Ectodermal cell (in vitro differentiated cells): ENCODE results near the gene BNIP5.

Experiments used
- H3K27ac ChIP-seq: 2 replicates; pipeline ENCODE4 v1.7.0; 2013; ENCODE audit warnings: mild to moderate bottlenecking, low read depth, low read length; ENCODE audit not compliant: insufficient read depth, poor library complexity, severe bottlenecking
- H3K27me3 ChIP-seq: 2 replicates; pipeline ENCODE4 v1.7.0; 2013; ENCODE audit warnings: mild to moderate bottlenecking, low read length; ENCODE audit not compliant: insufficient read depth, control insufficient read depth, poor library complexity, severe bottlenecking
- H3K36me3 ChIP-seq: one replicate; pipeline ENCODE4 v1.7.0; 2013; ENCODE audit warnings: low read length; ENCODE audit not compliant: control insufficient read depth, insufficient read depth
- H3K4me1 ChIP-seq: one replicate; pipeline ENCODE4 v1.7.0; 2013; ENCODE audit warnings: low read length; ENCODE audit not compliant: control insufficient read depth, insufficient read depth
- H3K4me3 ChIP-seq: 2 replicates; pipeline ENCODE4 v1.7.0; 2013; ENCODE audit warnings: low read depth, low read length, control low read depth; ENCODE audit not compliant: insufficient read depth
- H3K9me3 ChIP-seq: 2 replicates; pipeline ENCODE4 v1.7.0; 2013; ENCODE audit warnings: mild to moderate bottlenecking, low read length, moderate library complexity; ENCODE audit not compliant: control insufficient read depth
- WGBS, 2 experiments: methylation state at CpG; one replicate each; pipeline ENCODE4 v1.1.7; 2013; ENCODE audit warnings: missing lambda C conversion rate in 2 of 2; 5-methylcytosine and 5-hydroxymethylcytosine counted together

The BNIP5 gene

GRCh38 chr6:36333931-36334725 lies 2.6 kb downstream of the BNIP5 start:
- Histone ChIP-seq H3K4me3 (no peak overlapping the region), H3K27me3 (no peaks in the 10 kb centered on the region), H3K36me3 (no peaks in the 10 kb centered on the region), H3K9me3 (no peaks in the 10 kb centered on the region), H3K4me1 (peaks cover 20% of the 10 kb centered on the region), H3K27ac (no peak overlapping the region)
- 59 to 60% methylated on average over 20 of the region's 20 CpGs for WGBS, 2 experiments

GRCh38 chr6:36333171-36333895 lies 3.4 kb downstream of the BNIP5 start:
- no peak overlapping the region for H3K27ac ChIP-seq
- no peaks in the 10 kb centered on the region for H3K9me3 ChIP-seq
- H3K4me3 ChIP-seq = no peak overlapping the region
- no peaks in the 10 kb centered on the region for H3K27me3 ChIP-seq
- no peaks in the 10 kb centered on the region for H3K36me3 ChIP-seq
- 93 to 94% methylated on average over 8 of the region's 8 CpGs for WGBS, 2 experiments
- peaks cover 20% of the 10 kb centered on the region for H3K4me1 ChIP-seq

- Histone ChIP-seq H3K27me3 (no peaks in the 10 kb centered on the region), H3K4me1 (peaks cover 29% of the 10 kb centered on the region), H3K9me3 (no peaks in the 10 kb centered on the region), H3K4me3 (no peak overlapping the region), H3K36me3 (no peaks in the 10 kb centered on the region), H3K27ac (no peak overlapping the region)
- WGBS, 2 experiments = 92% methylated on average over 6 of the region's 6 CpGs
Measured at GRCh38 chr6:36331381-36331780, 5.3 kb downstream of the BNIP5 start.

- WGBS, 2 experiments = 84 to 88% methylated on average over 13 to 14 of the region's 14 CpGs
- Histone ChIP-seq H3K27me3 (no peaks in the 10 kb centered on the region), H3K4me3 (no peak overlapping the region), H3K9me3 (no peaks in the 10 kb centered on the region), H3K27ac (no peak overlapping the region), H3K4me1 (peaks cover 36% of the 10 kb centered on the region), H3K36me3 (no peaks in the 10 kb centered on the region)
Measured at GRCh38 chr6:36330366-36330765, 6.3 kb downstream of the BNIP5 start.

- Histone ChIP-seq H3K9me3 (no peaks in the 10 kb centered on the region), H3K4me1 (peaks cover 36% of the 10 kb centered on the region), H3K36me3 (no peaks in the 10 kb centered on the region), H3K4me3 (no peak overlapping the region), H3K27ac (no peak overlapping the region), H3K27me3 (no peaks in the 10 kb centered on the region)
- 56 to 59% methylated on average over 14 of the region's 14 CpGs for WGBS, 2 experiments
Measured at GRCh38 chr6:36329798-36330291, 6.8 kb downstream of the BNIP5 start.

GRCh38 chr6:36328600-36328999 lies 8.1 kb downstream of the BNIP5 start:
- WGBS, 2 experiments = 82 to 87% methylated on average over 7 of the region's 7 CpGs
- Histone ChIP-seq H3K27ac (no peak overlapping the region), H3K4me3 (no peak overlapping the region), H3K9me3 (no peaks in the 10 kb centered on the region), H3K36me3 (no peaks in the 10 kb centered on the region), H3K27me3 (no peaks in the 10 kb centered on the region), H3K4me1 (peaks cover 25% of the 10 kb centered on the region)

GRCh38 chr6:36327919-36328236 lies 8.8 kb downstream of the BNIP5 start:
- no peak overlapping the region for H3K27ac ChIP-seq
- H3K27me3 ChIP-seq = no peaks in the 10 kb centered on the region
- H3K4me1 ChIP-seq = peaks cover 25% of the 10 kb centered on the region
- no peak overlapping the region for H3K4me3 ChIP-seq
- H3K9me3 ChIP-seq = no peaks in the 10 kb centered on the region
- no peaks in the 10 kb centered on the region for H3K36me3 ChIP-seq

GRCh38 chr6:36327226-36327918 lies 9.3 kb downstream of the BNIP5 start:
- Histone ChIP-seq H3K27me3 (no peaks in the 10 kb centered on the region), H3K9me3 (no peaks in the 10 kb centered on the region), H3K4me3 (no peak overlapping the region), H3K4me1 (peaks cover 25% of the 10 kb centered on the region), H3K36me3 (no peaks in the 10 kb centered on the region), H3K27ac (no peak overlapping the region)
- 39 to 41% methylated on average over 6 of the region's 6 CpGs for WGBS, 2 experiments

GRCh38 chr6:36326356-36326995 lies 10.2 kb downstream of the BNIP5 start:
- H3K36me3 ChIP-seq = no peaks in the 10 kb centered on the region
- H3K4me3 ChIP-seq = no peak overlapping the region
- peaks cover 25% of the 10 kb centered on the region for H3K4me1 ChIP-seq
- H3K27ac ChIP-seq = no peak overlapping the region
- WGBS, 2 experiments = 59 to 71% methylated on average over 7 of the region's 7 CpGs
- no peaks in the 10 kb centered on the region for H3K9me3 ChIP-seq
- no peaks in the 10 kb centered on the region for H3K27me3 ChIP-seq

GRCh38 chr6:36324715-36325114 lies 12.0 kb downstream of the BNIP5 start:
- Histone ChIP-seq H3K36me3 (no peaks in the 10 kb centered on the region), H3K27ac (no peak overlapping the region), H3K4me3 (no peak overlapping the region), H3K4me1 (peaks cover 22% of the 10 kb centered on the region), H3K27me3 (no peaks in the 10 kb centered on the region), H3K9me3 (no peaks in the 10 kb centered on the region)
- WGBS, 2 experiments = 92 to 93% methylated on average over 4 of the region's 4 CpGs
